Mesothelial cell of epicardium (in vitro differentiated cells): Measurements from ENCODE around the gene PSEN1. TPM values are rescaled to one million over a fixed set of nuclear protein-coding genes. Genes with fewer than 3 reads are reported as not detected.

Source experiments
- DNase-seq, 2 experiments: peaks; one replicate each; pipeline ENCODE4 v3.0.0; 2021; ENCODE audit warnings: low spot score in 2 of 2; ENCODE audit not compliant: unreplicated experiment in 2 of 2
- H3K27ac Mint-ChIP-seq: 2 replicates; pipeline ENCODE4 v1.8.0; 2021; ENCODE audit warnings: mixed read lengths
- H3K27me3 Mint-ChIP-seq: 2 replicates; pipeline ENCODE4 v1.8.0; 2021; ENCODE audit warnings: low read depth, mixed read lengths
- H3K36me3 Mint-ChIP-seq: 2 replicates; pipeline ENCODE4 v1.8.0; 2021; ENCODE audit warnings: mixed read lengths
- H3K4me1 Mint-ChIP-seq: 2 replicates; pipeline ENCODE4 v1.8.0; 2021; ENCODE audit warnings: mixed read lengths
- H3K4me3 Mint-ChIP-seq: 2 replicates; pipeline ENCODE4 v1.8.0; 2021; ENCODE audit warnings: mild to moderate bottlenecking, moderate library complexity, mixed read lengths
- H3K9me3 Mint-ChIP-seq: 2 replicates; pipeline ENCODE4 v1.8.0; 2021; ENCODE audit warnings: mixed read lengths
- total RNA-seq: library from RNA; stranded (reverse); gene quantifications from 3 replicates; pipeline ENCODE4 v1.2.1, GENCODE V29; 2021
- TF ChIP-seq, protein P1 (sequence below): fragments of 200-600 bp; sonication (generic); IDR thresholded peaks from one replicate; pipeline ENCODE4 v1.5.0; 2021; ENCODE audit warnings: antibody characterized with exemption; ENCODE audit not compliant: unreplicated experiment

The PSEN1 gene
- total RNA-seq, 1 donor from 2014 or later = 59.9 TPM

DNA sequence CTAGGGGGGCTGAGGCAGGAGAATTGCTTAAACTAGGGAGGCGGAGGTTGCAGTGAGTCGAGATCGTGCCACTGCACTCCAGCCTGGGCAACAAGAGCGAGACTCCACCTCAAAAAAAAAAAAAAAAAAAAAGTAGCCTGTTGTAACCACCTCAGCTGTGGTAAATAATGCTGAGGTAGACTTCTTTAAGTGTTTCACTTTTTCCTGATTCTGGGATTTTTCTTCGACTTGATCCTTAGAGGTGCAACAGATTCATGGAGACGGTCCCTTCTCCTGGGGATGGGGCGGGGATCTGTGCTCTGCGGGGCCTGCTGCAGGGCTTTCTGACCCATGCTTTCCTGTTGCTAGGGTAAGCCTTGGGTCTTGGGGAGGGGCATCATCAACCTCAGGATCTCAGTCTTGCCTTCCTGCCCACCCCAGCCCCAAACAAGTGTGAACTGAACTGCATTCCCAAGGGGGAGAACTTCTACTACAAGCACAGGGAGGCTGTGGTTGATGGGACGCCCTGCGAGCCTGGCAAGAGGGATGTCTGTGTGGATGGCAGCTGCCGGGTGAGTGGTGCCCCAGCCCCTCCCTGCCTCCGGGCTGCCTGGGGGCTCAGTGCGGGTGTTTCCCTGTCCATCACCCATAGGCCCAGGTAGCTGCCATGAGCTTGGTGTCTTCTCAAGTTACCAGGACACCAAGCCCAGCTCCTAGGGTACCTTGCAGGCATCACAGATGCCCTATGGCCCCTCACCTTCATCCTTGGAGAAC lies 113.4 kb downstream of the PSEN1 start:
- TF ChIP-seq, protein P1, sequence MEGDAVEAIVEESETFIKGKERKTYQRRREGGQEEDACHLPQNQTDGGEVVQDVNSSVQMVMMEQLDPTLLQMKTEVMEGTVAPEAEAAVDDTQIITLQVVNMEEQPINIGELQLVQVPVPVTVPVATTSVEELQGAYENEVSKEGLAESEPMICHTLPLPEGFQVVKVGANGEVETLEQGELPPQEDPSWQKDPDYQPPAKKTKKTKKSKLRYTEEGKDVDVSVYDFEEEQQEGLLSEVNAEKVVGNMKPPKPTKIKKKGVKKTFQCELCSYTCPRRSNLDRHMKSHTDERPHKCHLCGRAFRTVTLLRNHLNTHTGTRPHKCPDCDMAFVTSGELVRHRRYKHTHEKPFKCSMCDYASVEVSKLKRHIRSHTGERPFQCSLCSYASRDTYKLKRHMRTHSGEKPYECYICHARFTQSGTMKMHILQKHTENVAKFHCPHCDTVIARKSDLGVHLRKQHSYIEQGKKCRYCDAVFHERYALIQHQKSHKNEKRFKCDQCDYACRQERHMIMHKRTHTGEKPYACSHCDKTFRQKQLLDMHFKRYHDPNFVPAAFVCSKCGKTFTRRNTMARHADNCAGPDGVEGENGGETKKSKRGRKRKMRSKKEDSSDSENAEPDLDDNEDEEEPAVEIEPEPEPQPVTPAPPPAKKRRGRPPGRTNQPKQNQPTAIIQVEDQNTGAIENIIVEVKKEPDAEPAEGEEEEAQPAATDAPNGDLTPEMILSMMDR = no peak
- H3K36me3 Mint-ChIP-seq = no peaks in the 10 kb centered on the region
- no peaks in the 10 kb centered on the region for H3K9me3 Mint-ChIP-seq
- no peaks in the 10 kb centered on the region for H3K4me1 Mint-ChIP-seq
- H3K27ac Mint-ChIP-seq = no peak overlapping the region
- peaks cover 1% of the 10 kb centered on the region for H3K27me3 Mint-ChIP-seq
- no peak for DNase-seq
- no peak overlapping the region for H3K4me3 Mint-ChIP-seq

DNA sequence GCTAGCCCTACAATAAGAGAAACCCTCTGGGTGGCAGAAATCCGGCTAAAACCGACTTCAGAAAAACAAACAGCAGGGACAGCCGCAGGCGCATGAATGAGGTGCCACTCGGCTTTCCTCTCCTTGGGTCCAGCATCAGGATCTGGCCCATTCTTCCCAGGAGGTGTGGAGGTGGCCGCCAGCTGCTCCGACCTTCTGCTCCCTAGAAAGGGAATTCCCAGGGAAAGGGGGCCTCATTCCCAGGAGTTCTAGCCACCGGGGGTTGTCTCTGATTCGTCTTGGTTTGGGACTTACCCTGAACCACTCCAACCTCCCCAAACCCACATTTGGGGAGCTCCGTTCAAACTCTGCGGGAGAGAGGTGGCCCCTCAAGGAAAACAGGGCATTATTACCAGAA lies 114.0 kb downstream of the PSEN1 start:
- H3K27me3 Mint-ChIP-seq = peaks cover 1% of the 10 kb centered on the region

DNA sequence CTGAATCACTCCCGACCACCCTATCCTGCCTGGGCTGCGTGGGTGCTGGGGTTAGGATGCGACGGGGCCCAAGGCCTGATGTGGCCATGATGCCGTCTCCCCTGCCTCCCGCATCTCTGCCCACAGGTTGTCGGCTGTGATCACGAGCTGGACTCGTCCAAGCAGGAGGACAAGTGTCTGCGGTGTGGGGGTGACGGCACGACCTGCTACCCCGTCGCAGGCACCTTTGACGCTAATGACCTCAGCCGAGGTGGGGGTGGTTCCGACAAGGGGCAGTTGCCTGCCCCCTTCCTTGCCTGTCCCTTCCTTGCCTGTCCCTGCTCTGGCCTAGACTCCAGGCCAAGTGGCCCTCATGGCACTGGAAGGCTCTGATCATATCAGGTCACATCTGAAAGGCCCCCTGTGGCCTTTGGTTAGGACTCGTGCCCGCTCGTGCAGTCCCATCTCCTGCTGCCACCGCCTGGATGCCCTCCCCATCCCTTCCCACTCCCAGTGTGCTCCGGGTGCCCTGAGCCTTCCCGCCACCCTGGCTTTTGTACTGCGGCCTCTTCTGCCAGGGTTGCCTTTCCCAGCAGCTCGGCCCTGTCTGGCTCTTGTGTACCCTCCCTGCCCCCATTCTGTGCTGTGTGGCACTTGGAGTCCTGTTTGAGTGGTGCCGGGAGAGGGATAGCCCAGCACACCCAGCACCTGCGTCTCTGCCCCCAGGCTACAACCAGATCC lies 114.6 kb downstream of the PSEN1 start:
- no peaks in the 10 kb centered on the region for H3K9me3 Mint-ChIP-seq

More for the DNA sequence above, 114.0 kb downstream of the PSEN1 start:
- TF ChIP-seq, protein P1 = no peak
- Mint-ChIP-seq H3K4me1 (no peaks in the 10 kb centered on the region), H3K4me3 (no peak overlapping the region), H3K9me3 (no peaks in the 10 kb centered on the region), H3K27ac (no peak overlapping the region), H3K36me3 (no peaks in the 10 kb centered on the region)
- no peak for DNase-seq

DNA sequence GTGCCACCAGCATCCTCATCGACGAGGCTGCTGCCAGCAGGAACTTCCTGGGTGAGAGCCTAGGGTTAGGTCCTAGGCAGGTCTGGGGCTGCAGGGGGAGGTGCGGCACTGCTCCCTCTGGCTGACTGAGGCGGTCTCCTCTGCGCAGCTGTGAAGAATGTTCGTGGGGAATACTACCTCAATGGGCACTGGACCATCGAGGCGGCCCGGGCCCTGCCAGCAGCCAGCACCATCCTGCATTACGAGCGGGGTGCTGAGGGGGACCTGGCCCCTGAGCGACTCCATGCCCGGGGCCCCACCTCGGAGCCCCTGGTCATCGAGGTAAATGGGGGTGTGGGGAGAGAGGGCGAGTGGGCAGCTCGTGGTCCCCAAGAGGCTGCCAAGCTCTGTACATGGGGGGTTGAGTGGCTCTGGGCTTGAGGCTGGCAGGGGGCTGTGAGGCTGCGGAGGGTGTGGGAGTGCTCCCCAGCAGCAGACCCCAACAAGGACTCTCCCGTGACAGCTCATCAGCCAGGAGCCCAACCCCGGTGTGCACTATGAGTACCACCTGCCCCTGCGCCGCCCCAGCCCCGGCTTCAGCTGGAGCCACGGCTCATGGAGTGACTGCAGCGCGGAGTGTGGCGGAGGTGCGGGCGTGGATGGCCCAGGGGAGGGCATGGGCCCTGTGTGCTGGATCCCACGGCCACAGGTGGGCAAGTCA lies 115.4 kb downstream of the PSEN1 start:
- no peaks in the 10 kb centered on the region for H3K9me3 Mint-ChIP-seq
- H3K27me3 Mint-ChIP-seq = peaks cover 1% of the 10 kb centered on the region
- H3K4me3 Mint-ChIP-seq = no peak overlapping the region
- H3K27ac Mint-ChIP-seq = no peak overlapping the region
- H3K36me3 Mint-ChIP-seq = no peaks in the 10 kb centered on the region
- no peaks in the 10 kb centered on the region for H3K4me1 Mint-ChIP-seq
- no peak for DNase-seq
- TF ChIP-seq, protein P1 = no peak

More for the DNA sequence above, 114.6 kb downstream of the PSEN1 start:
- TF ChIP-seq, protein P1 = no peak
- no peaks in the 10 kb centered on the region for H3K36me3 Mint-ChIP-seq
- no peak overlapping the region for H3K4me3 Mint-ChIP-seq
- H3K27ac Mint-ChIP-seq = no peak overlapping the region
- DNase-seq = no peak
- H3K27me3 Mint-ChIP-seq = peaks cover 1% of the 10 kb centered on the region
- no peaks in the 10 kb centered on the region for H3K4me1 Mint-ChIP-seq

DNA sequence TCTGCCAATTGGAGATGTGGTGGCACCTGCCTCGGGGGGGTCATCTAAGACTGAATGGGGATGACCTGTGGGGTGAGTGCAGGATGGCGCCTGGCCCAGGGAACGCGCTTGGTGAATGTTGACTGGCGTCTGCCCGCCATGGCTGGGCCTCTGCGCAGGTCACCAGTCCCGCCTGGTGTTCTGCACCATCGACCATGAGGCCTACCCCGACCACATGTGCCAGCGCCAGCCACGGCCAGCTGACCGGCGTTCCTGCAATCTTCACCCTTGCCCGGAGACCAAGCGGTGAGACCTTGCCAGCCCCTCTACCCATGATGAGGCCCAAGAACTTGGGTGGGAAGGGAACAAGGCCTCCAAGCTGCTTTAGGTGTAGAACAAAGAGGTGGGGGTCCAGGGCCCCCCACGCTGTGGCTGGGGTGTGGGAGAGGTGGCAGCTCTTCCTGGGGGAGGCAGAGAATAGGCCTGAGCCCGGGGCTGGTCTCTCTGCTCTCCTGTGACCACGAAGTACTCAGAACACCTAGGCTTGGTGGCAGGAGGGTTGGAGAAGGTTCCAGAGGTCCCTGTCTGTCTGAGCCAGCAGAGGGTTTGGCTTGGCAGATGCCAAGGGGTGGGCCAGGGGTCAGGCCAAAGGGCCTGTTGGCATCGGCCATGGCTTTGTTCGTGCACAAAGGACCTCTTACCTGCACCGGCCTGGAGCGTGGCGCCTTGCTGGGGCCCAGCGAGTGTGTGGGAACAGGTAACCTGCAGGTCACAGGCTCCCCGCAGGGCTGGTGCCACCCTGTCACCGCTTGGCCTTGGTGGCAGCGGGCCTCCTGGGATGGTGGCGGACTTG lies 116.4 kb downstream of the PSEN1 start:
- no peak overlapping the region for H3K27ac Mint-ChIP-seq
- H3K4me3 Mint-ChIP-seq = no peak overlapping the region
- no peaks in the 10 kb centered on the region for H3K9me3 Mint-ChIP-seq
- peaks cover 1% of the 10 kb centered on the region for H3K27me3 Mint-ChIP-seq
- no peaks in the 10 kb centered on the region for H3K36me3 Mint-ChIP-seq
- TF ChIP-seq, protein P1 = no peak
- no peaks in the 10 kb centered on the region for H3K4me1 Mint-ChIP-seq
- DNase-seq = no peak
